Osteocyte (in vitro differentiated cells): Measurements from ENCODE around the gene SDCBP2. TPM values are rescaled to one million over a fixed set of nuclear protein-coding genes. Genes with fewer than 3 reads are reported as not detected.

Experiments used
- total RNA-seq: library from RNA; stranded (reverse); gene quantifications from 2 replicates; pipeline ENCODE4 v1.2.1, GENCODE V29; 2021

SDCBP2 gene
- total RNA-seq, 1 donor from 2014 or later, result 0.97 TPM

Other genes with a start within 250 kb of the SDCBP2 start
- gene PSMF1, start 210.5 kb downstream of the SDCBP2 start, total RNA-seq, result 129 and 144 TPM in 2 replicates
- gene TMEM74B, start 144.2 kb downstream of the SDCBP2 start, total RNA-seq, result not detected in 2 replicates
- not detected in 2 replicates for gene C20orf202, start 125.7 kb downstream of the SDCBP2 start, total RNA-seq
- gene RAD21L1, start 103.1 kb downstream of the SDCBP2 start, total RNA-seq, result not detected in 2 replicates
- gene SNPH, start 62.8 kb downstream of the SDCBP2 start, total RNA-seq, result 8.0 and 8.9 TPM in 2 replicates
- 180 and 187 TPM in 2 replicates for gene FKBP1A, start 63.9 kb upstream of the SDCBP2 start, total RNA-seq
- gene NSFL1C, start 137.7 kb upstream of the SDCBP2 start, total RNA-seq, result 74.6 and 80.1 TPM in 2 replicates
- gene SIRPB2, start 162.3 kb upstream of the SDCBP2 start, total RNA-seq, result not detected in 2 replicates
- gene SIRPD, start 228.6 kb upstream of the SDCBP2 start, total RNA-seq, result not detected in 2 replicates